Left hindlimb (tissue), 1 donor: ENCODE measurements around the gene ROGDI.

ENCODE experiments used
- DNase-seq: peaks from one replicate; pipeline ENCODE4 v3.0.0-alpha.2; 2018

The ROGDI gene

DNA sequence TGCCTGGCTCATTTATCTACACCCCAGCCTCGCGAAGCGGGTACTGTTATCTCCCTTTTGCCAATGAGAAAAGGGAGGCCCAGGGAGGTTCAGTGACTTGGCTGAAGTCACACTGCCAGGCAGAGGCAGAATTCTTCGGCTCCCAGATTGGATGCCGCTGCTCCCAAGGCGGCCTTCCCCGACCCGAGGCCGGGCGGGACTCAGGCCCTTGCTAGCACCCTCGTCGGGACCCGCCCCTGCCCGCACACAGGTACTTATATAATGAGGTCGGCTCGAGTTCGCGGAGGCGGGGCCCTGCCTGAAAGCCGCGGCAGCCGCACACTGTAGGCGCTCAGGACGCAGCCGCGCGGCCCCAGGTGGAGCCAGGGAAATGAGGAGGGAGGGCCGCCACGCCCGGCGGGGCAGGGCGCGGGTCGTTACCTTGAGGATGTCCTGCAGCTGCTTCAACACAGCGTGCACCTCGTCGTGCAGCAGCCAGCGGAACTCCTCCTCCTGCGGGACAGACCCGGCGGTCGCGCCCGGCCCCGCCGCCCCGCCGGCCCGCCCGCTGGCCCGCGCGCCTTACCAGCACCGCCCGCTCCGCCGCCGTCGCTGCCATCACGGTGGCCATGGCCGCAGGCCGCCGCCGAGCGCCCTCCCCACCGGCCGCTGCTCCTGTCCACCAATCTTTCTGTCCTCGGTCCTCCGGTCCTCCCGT is at the start of gene ROGDI:
TSS of gene ROGDI (minus strand) at position 672 of the 697 bp plus-strand sequence. CDS start at position 610, 62 bp downstream.
- DNase-seq = no peak

DNA sequence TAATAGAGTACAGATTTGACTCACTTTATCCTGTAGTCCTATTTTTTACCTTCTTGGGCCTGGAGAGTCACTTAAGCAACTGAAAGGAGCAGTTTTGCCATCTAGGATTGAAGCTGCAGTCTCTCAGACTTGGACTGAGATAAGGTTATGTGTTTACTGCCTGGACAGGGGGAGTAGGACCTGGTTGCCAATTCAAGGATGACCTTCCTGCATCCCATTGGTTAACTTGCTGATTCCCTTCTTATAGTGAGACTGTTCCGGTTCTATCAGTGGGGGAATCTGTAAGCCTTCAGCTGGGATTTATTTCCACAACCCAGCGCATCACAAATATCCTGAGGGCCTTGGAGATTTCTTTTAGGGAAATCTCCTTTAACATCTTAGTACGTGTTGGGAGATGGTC is 47.8 kb upstream of the ROGDI start:
- no peak for DNase-seq

DNA sequence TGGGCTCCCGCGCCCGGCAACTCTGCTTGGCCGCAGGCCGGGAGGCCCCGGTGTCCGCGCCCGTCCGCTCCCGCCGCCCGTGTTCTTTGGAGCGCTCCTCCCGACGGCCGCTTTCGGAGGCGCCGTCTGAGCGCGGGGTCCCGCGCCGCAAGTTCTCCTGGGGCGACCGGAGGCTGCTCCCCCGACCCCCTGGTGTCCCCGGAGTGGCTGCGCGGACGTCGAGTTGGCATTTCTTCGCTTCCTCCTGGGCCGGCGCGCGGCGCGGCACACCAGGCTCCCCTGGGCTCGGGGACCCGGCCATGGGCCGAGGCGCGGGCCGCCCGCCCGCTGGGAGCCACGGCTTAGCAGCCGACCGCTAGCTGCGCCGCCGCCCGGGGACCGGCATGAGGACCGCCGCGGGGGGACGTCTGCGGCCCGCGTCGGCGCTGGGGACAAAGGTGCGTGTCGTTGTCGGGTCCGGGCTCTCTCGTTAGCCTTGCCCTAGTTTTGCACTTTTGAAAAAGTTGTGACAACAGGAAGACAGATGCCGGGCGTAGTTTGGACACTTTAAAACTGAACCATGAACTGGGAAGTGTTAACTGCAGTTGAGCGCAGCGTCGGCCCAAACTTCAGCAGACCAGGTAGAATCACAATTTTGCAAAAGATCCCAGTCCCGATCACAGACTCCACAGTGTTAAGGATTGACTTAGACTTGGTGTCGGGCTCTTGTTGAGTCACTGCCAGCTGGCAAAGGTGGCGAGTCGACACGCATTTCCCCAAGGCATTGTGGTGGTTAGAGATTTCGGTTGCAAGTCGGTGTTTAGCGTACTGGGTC is 45.5 kb upstream of the ROGDI start:
- DNase-seq = peak; percentile 43

GRCh38 chr16:4846901-4847773 is 44.7 kb upstream of the ROGDI start, which contains the start of the genes GLYR1 and UBN1:
TSS of gene GLYR1 (minus strand) at chr16:4847288. CDS start at chr16:4847265, 23 bp downstream.
TSS of gene UBN1 (plus strand) at chr16:4847481. CDS start at chr16:4852918, 5,437 bp downstream.
- peak; percentile 99 for DNase-seq

DNA sequence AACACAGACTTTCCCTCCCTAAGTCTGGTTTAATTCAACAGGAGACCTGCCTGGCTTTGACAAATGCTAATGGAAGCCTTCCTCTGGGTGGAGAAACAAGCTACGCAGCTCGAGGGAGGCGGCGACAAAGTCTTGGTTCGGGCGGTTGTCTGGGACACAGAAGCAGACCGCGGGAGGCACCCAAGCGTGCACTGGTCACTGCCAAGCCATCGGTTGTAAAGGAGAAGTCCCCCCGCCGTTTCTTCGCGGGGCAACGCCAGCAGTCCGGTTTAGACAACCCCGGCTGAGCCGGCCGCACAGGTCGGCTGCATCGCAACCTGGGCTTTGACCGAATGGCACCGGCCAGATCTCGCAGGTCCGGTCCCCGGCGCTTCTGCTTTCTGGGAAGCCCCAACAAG is 44.1 kb upstream of the ROGDI start:
- DNase-seq = peak; percentile 51

GRCh38 chr16:4840984-4841383 is 38.6 kb upstream of the ROGDI start:
- no peak for DNase-seq

DNA sequence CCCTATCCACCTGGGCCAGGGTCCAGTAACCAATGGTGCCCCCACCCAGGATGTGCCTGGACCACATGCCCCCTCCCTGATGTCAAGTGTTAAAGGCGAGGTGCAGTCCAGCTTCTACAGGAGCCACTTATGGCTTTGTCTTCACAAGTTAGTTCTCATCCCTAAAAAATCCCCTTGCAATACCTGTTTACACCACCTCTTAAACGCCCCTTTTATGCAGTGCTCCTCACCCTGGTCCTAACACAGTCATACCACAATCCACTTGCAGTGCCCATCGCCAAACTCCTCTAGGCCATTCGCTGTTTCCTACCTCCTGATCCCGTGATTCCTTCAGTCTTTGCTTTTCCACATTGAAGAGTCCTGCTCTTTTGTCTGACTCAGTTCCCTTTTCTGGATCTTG is 37.5 kb upstream of the ROGDI start:
- no peak for DNase-seq

DNA sequence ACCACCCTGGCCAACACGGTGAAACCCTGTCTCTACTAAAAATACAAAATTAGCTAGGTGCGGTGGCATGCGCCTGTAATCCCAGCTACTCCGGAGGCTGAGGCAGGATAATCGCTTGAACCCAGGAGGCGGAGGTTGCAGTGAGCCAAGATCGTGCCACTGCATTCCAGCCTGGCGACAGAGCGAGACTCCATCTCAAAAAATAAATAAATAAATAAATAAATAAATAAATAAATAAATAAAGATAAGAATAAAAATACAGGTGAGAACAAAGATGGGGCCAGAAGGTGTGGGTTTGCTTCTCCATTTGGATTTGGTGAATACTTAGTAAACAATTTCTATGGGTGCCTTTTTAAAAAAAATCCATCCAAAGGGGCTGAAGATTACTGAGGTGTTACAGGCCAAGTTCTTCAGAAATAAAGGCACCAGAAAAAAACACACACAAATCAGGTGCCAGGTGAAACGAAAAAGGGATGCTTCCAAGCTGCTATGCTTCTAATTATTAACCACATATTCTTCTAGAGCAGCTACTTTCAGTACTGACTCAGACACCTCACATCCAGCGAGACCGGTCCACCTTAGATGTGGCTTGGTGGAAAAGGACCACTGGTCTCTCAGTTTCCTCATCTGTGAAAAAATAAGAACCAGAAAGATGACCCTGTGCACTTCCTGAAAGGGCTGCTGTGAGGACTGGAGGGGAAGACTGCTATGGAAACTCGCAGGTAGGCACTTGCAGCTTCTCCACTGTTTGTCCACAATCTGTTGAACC is 35.5 kb upstream of the ROGDI start:
- no peak for DNase-seq

- no peak for DNase-seq
Measured at GRCh38 chr16:4836727-4837126, 34.3 kb upstream of the ROGDI start.

DNA sequence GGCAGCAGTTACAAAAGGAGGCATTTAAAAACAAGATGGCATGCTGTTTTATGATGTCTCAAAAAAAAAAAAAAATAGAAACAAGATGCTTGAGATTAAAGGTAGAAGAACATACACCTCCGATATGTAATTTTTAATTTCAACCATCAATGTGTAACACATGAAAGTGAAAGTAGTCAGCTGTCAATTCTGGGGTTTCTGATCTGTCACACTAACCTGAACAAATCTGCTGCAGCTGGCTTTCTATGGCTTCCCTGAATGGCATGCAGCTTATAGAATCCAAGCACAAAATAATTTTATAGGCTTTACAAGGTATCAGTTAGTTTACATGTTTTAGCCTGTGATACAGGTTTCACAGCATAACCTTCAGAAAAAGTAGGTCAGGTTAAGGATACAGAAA is 31.2 kb upstream of the ROGDI start:
- no peak for DNase-seq

DNA sequence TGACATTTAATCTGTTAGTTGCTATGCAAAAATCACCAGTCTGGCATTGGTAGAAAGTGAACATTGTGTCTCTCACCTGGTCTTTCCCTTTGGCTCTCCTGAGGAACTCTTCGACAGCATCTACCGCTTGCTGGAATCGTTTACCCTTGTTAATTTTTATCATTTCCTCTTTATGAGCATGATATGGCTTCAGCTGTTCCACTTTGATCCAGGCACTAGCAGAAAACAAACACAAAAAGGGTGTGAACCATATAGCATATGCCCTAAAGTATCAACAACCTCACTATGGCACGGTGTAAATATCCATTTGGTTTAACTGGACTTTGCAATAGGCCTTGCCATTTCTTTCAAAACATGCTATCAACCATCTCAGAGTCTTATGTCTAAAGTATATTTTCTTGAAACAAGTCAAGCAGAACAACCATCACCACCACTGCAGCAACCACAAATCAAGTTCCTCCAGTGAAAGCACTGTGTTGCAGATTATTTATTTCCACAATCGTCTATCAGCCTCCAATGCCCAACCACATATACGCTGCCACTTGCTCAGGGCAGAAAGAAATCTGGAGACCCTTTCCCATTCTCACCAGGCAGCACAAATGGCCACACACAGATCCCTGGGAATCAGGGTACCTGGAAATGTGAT is 30.4 kb upstream of the ROGDI start:
- no peak for DNase-seq

DNA sequence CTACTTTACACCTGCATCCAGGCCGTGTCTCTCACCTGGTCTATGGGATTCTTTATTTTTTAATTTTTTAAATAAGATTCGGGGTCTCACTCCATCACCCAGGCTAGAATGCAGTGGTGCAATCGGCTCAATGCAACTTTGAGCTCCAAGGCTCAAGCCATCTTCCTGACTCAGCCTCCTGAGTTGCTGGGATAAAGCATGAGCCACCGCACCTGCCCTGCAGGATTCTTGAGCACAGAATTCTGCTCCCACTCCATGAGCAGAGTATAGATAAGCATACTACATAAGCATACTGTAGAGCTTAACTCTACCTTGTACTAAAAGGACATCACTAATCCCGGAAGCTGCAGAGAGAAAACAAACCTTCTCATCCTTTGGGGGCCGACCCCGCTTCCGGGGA is 29.2 kb upstream of the ROGDI start:
- no peak for DNase-seq

GRCh38 chr16:4830408-4830807 is 28.0 kb upstream of the ROGDI start:
- DNase-seq = no peak

DNA sequence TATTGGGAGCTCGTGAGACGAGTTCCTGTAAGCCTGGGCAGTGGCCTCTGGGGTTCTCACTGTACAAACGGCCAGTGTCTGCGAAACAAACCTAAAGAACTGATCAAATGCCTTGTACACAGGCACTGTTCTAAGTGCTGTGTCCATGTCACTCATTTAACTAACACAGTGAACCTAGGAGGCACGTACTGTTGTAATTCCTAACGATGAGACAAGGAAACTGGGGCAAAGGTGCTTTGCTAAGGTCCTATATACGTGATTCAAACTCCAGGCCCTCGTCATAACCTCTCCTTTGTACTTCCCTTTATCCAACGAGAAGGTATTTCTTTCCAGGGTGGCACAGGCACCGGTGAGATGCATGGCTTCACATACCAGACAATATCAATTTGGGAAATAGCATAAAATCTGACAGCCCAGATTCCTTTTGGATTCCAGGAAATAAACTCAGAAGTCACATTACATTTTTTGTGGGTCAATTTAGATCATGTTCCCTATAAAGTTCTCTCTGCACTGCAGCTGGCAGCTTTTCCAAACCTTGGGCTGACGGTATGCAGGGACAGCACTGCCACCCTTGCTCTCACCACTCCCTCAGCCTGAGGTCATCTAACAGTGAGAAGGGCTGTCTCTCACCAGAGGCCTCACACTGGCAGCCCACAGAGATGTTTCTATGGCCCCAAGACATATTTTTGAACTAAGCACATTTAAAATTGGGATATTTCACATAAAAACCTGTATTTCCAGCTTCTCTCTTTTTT is 26.3 kb upstream of the ROGDI start:
- no peak for DNase-seq

- DNase-seq = no peak
Measured at GRCh38 chr16:4826980-4827379, 24.5 kb upstream of the ROGDI start.

GRCh38 chr16:4826526-4826925 is 24.1 kb upstream of the ROGDI start:
- DNase-seq = no peak

- no peak for DNase-seq
Measured at GRCh38 chr16:4825196-4825595, 22.8 kb upstream of the ROGDI start.

GRCh38 chr16:4820652-4821051 is 18.2 kb upstream of the ROGDI start:
- no peak for DNase-seq

DNA sequence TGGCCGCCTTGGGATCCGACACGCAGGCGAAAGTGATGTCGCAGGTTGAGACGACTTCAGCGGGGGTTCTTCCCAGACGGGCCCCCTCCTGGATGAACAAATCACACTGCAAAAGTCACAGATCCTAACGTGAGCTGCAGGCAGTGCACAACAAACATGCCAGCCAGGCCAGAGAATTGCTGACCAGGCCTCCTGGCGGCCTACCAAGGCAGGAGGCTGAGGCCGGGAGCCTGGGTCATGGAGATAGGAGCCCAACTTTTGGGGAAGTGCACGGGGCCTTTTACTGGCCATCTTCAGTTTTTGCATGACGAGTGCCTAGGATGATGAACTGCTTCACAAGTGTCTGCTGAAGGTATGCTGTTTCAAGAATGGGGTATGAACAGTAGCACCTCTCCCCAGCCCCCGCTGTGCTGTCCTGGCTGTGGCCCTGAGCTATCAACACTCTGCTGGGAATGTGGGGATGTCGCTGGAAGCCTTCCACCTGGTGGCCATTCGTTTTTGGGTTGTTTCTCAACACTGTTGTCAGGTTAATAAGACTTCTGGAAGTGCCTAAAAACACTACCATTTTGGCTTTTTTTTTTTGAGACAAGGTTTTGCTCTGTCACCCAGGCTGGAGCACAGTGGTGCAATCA is 12.2 kb upstream of the ROGDI start:
- no peak for DNase-seq

DNA sequence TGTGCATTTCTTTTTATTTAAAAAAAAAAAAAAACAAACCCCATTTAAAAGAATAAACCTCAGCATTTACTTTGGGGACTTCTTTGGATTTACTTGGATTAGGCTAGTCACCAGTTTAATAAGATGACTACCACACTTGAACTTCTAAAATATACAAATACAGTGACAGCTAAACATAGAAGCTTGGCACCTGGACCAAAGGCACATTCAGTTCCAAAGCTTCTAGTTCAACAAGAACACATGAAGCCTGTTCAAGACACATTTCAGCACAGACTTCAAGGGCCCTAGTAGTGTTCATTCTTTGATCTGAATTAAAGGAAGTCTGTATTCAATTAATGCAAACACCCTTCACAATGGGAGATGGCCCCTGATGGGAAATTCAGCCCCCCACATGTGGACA is 11.6 kb upstream of the ROGDI start:
- no peak for DNase-seq
